Hepatocyte (in vitro differentiated cells): ENCODE measurements around the gene ROR2. TPM values are rescaled to one million over a fixed set of nuclear protein-coding genes. Genes with fewer than 3 reads are reported as not detected.

Experiments
- DNase-seq: peaks from one replicate; pipeline ENCODE4 v3.0.0-alpha.2; 2016; ENCODE audit warnings: low spot score
- H2AFZ ChIP-seq: fragments of 200-600 bp; sonication (generic); 2 replicates; pipeline ENCODE4 v1.6.0; 2016; ENCODE audit warnings: antibody characterized with exemption, mild to moderate bottlenecking
- H3K27ac ChIP-seq: fragments of 200-600 bp; sonication (generic); 2 replicates; pipeline ENCODE4 v1.5.1; 2016; ENCODE audit warnings: mild to moderate bottlenecking
- H3K27me3 ChIP-seq: fragments of 200-600 bp; sonication (generic); 2 replicates; pipeline ENCODE4 v1.6.1; 2016
- H3K36me3 ChIP-seq: fragments of 200-600 bp; sonication (generic); replicated peaks from 2 replicates; pipeline ENCODE4 v1.5.1; 2016; ENCODE audit warnings: low read depth; ENCODE audit not compliant: insufficient read depth
- H3K4me1 ChIP-seq: fragments of 200-600 bp; sonication (generic); 2 replicates; pipeline ENCODE4 v1.5.1; 2016; ENCODE audit warnings: mild to moderate bottlenecking, moderate library complexity; ENCODE audit not compliant: insufficient read depth
- H3K4me2 ChIP-seq: fragments of 200-600 bp; sonication (generic); 2 replicates; pipeline ENCODE4 v1.6.0; 2016
- H3K4me3 ChIP-seq: fragments of 200-600 bp; sonication (generic); 2 replicates; pipeline ENCODE4 v1.5.1; 2016; ENCODE audit warnings: mild to moderate bottlenecking
- H3K79me2 ChIP-seq: fragments of 200-600 bp; sonication (generic); 2 replicates; pipeline ENCODE4 v1.6.0; 2017; ENCODE audit warnings: mild to moderate bottlenecking
- H3K9me2 ChIP-seq: fragments of 200-600 bp; sonication (generic); replicated peaks from 2 replicates; pipeline ENCODE4 v1.6.0; 2017; ENCODE audit warnings: mild to moderate bottlenecking; ENCODE audit not compliant: insufficient read depth
- H3K9me3 ChIP-seq: fragments of 200-600 bp; sonication (generic); 2 replicates; pipeline ENCODE4 v1.5.1; 2016; ENCODE audit warnings: low read depth, mild to moderate bottlenecking
- H4K20me1 ChIP-seq: fragments of 200-600 bp; sonication (generic); 2 replicates; pipeline ENCODE4 v1.6.0; 2016; ENCODE audit warnings: mild to moderate bottlenecking; ENCODE audit not compliant: insufficient read depth, poor library complexity, severe bottlenecking
- CTCF ChIP-seq: fragments of 200-600 bp; sonication (generic); IDR thresholded peaks from 2 replicates; pipeline ENCODE4 v1.5.1; 2016; ENCODE audit warnings: antibody characterized with exemption, mild to moderate bottlenecking; ENCODE audit not compliant: poor library complexity
- EZH2 ChIP-seq: fragments of 200-600 bp; sonication (generic); IDR thresholded peaks from 2 replicates; pipeline ENCODE4 v1.6.1; 2016; ENCODE audit warnings: antibody characterized with exemption, mild to moderate bottlenecking, borderline replicate concordance
- EZH2phosphoT487 ChIP-seq: fragments of 200-600 bp; sonication (generic); IDR thresholded peaks from one replicate; pipeline ENCODE4 v1.6.1; 2018; ENCODE audit warnings: antibody characterized with exemption, mild to moderate bottlenecking, low read depth, moderate library complexity; ENCODE audit not compliant: unreplicated experiment, severe bottlenecking
- WGBS: methylation state at CpG from one replicate; pipeline ENCODE4 v1.1.6; 2016; ENCODE audit warnings: low lambda C conversion rate; ENCODE audit errors: missing lambda C conversion rate; 5-methylcytosine and 5-hydroxymethylcytosine counted together
- polyA plus RNA-seq: library from polyadenylated mRNA; unstranded; fragments of >200 nt; fragmentation: Nextera tagmentation; extraction: Ambion mirVana; gene quantifications from 2 replicates; pipeline ENCODE4 v1.2.1, GENCODE V29; 2016
- total RNA-seq: library from RNA; depleted of rRNA; stranded (reverse); fragments of >200 nt; gene quantifications from 2 replicates; pipeline ENCODE4 v1.2.3, GENCODE V29; 2014

ROR2 gene
- total and polyA plus RNA-seq, 2 experiments from 2014 or later, result 25.6 to 29.5 TPM

DNA sequence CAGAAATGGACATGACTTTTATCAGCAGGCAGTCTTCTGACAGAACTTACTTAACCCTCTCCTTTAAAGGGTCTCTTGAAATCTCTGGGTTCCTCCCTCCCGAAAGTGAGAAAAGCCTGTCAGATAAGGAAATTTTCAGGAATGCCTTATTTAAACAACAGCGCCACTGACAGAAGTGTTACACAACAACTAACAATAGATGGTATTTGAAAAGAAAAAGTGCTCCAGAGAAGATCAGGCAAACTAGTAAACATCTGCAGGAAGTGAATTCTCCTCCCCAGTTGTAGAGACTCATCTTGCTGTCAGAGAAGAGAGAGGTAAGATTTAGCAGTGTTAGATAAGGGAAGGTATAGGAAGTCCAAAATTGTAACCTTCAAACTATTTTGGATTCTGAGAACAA is 419.2 kb downstream of the ROR2 start:
- H2AFZ ChIP-seq, result no peak overlapping the region

GRCh38 chr9:91522481-91522880 is 427.5 kb downstream of the ROR2 start:
- Histone ChIP-seq H3K4me2 (no peak overlapping the region), H3K9me3 (peaks cover 16% of the 10 kb centered on the region), H3K4me1 (no peaks in the 10 kb centered on the region), H3K27me3 (no peaks in the 10 kb centered on the region), H3K79me2 (no peaks in the 10 kb centered on the region), H3K27ac (no peak overlapping the region), H2AFZ (no peak overlapping the region), H3K36me3 (no peaks in the 10 kb centered on the region), H3K9me2 (no peaks in the 10 kb centered on the region), H3K4me3 (no peak overlapping the region), H4K20me1 (no peaks in the 10 kb centered on the region)
- DNase-seq, result no peak
- TF ChIP-seq CTCF (no peak), EZH2phosphoT487 (no peak), EZH2 (no peak)
- WGBS, result 39% methylated on average over 1 of the region's 1 CpG

More for the DNA sequence above, 419.2 kb downstream of the ROR2 start:
- Histone ChIP-seq H3K4me1 (peaks cover 15% of the 10 kb centered on the region), H3K79me2 (no peaks in the 10 kb centered on the region), H3K9me3 (peaks cover under 1% of the 10 kb centered on the region), H3K4me2 (no peak overlapping the region), H3K4me3 (no peak overlapping the region), H3K27ac (no peak overlapping the region), H3K27me3 (no peaks in the 10 kb centered on the region), H4K20me1 (no peaks in the 10 kb centered on the region), H3K36me3 (no peaks in the 10 kb centered on the region), H3K9me2 (no peaks in the 10 kb centered on the region)
- 10% methylated on average over 2 of the region's 2 CpGs for WGBS
- no peak for DNase-seq
- TF ChIP-seq EZH2 (no peak), CTCF (no peak), EZH2phosphoT487 (no peak)

DNA sequence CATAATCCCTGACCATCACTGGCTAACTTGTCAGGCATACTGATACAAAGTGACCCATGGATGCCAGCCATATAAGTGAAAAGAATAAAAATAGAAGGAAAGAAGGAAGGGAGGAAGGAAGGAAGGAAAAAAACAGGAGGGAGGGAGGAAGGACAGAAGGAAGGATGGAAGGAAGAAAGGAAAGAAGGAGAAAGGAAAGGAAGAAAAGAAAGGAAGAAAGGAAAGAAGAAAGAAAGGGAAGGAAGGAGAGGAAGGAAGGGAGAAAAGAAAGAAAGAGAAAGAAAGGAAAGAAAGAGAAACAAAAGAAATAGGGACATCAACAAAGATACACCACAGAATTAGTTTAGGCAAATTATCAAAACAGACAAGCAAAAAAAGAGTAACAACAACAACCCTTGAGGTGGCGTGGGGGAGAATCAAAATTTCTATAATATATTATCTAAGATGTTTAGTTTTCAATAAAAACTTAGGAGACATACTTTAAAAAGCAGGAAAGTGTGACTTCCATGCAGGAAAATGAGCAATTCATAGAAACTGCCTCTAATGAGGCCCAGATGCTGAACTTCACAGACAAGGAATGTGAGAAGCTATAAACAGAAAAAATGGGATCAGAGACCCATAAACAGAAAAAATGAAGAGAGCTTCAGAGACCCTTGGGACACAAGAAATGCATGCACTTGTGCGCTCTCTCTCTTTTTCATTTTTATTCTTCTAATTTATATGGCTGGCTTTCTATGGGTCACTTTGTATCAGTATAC is 430.3 kb downstream of the ROR2 start:
- H3K4me1 ChIP-seq, result no peaks in the 10 kb centered on the region
- H4K20me1 ChIP-seq, result no peaks in the 10 kb centered on the region
- H3K9me2 ChIP-seq, result no peaks in the 10 kb centered on the region
- WGBS, result 78% methylated on average over 2 of the region's 2 CpGs
- H3K4me3 ChIP-seq, result no peak overlapping the region
- no peaks in the 10 kb centered on the region for H3K27me3 ChIP-seq
- no peak overlapping the region for H2AFZ ChIP-seq
- H3K9me3 ChIP-seq, result peaks cover 4% of the 10 kb centered on the region
- H3K79me2 ChIP-seq, result no peaks in the 10 kb centered on the region
- H3K4me2 ChIP-seq, result no peak overlapping the region
- no peaks in the 10 kb centered on the region for H3K36me3 ChIP-seq
- DNase-seq, result no peak
- TF ChIP-seq EZH2, result no peak
- H3K27ac ChIP-seq, result no peak overlapping the region

- no peaks in the 10 kb centered on the region for H3K4me1 ChIP-seq
- no peak for DNase-seq
- H3K4me2 ChIP-seq, result no peak overlapping the region
- no peak overlapping the region for H3K4me3 ChIP-seq
- peak overlapping the region; percentile 7 for H3K27ac ChIP-seq
- H4K20me1 ChIP-seq, result no peaks in the 10 kb centered on the region
- H3K79me2 ChIP-seq, result no peaks in the 10 kb centered on the region
- H3K36me3 ChIP-seq, result no peaks in the 10 kb centered on the region
- whole genome bisulfite sequencing, result 87% methylated on average over 5 of the region's 5 CpGs
- H3K9me2 ChIP-seq, result no peaks in the 10 kb centered on the region
- no peaks in the 10 kb centered on the region for H3K27me3 ChIP-seq
- TF ChIP-seq EZH2, result no peak
- no peak for TF ChIP-seq EZH2phosphoT487
- no peak for TF ChIP-seq CTCF
- H2AFZ ChIP-seq, result no peak overlapping the region
- H3K9me3 ChIP-seq, result no peaks in the 10 kb centered on the region
These were observed 431.6 kb downstream of the ROR2 start for GRCh38 chr9:91518462-91518861.
